ENCODE measurements around the gene ACAD11. TPM values are rescaled to one million over a fixed set of nuclear protein-coding genes. Genes with fewer than 3 reads are reported as not detected.

The ACAD11 gene
- total RNA-seq, 1 experiment from 2014 or later, result 20.3 TPM

- Mint-ChIP-seq H3K4me3 (no peak overlapping the region), H3K36me3 (no peaks in the 10 kb centered on the region), H3K27me3 (ENCODE audit: low read depth) (no peaks in the 10 kb centered on the region), H3K4me1 (0 out of 2 replicates have a peak, but pooled peaks cover 6% of the 10 kb centered on the region), H3K27ac (no peak overlapping the region), H3K9me3 (peaks cover 4% of the 10 kb centered on the region; the same call in 1 of the 2 replicates)
- ChIA-PET CTCF (no interaction called here), POLR2A (no interaction called here)
- ATAC-seq, result no peak
- TF ChIP-seq ZNF416 (CRISPR knock-in tag; IDR thresholded peaks at IDR 0.05), result no peak
- TF ChIP-seq STAT6 (CRISPR knock-in tag; conservative IDR thresholded peaks at IDR 0.05; ENCODE audit: low read depth), result no peak
- no peak for TF ChIP-seq KAT7 (CRISPR knock-in tag; IDR thresholded peaks at IDR 0.05; ENCODE audit: borderline replicate concordance)
- no peak for TF ChIP-seq ESRRA (CRISPR knock-in tag; IDR thresholded peaks at IDR 0.05; ENCODE audit: borderline replicate concordance)
- no peak for TF ChIP-seq ATF3 (CRISPR knock-in tag; conservative IDR thresholded peaks at IDR 0.05)
- TF ChIP-seq TEAD1 (CRISPR knock-in tag; IDR thresholded peaks at IDR 0.05), result no peak
- TF ChIP-seq OVOL2 (CRISPR knock-in tag; IDR thresholded peaks at IDR 0.05; ENCODE audit: borderline replicate concordance), result no peak
- no peak for TF ChIP-seq ZNF396 (CRISPR knock-in tag; IDR thresholded peaks at IDR 0.05; ENCODE audit: borderline replicate concordance)
- no peak for TF ChIP-seq MYBL2 (CRISPR knock-in tag; IDR thresholded peaks at IDR 0.05)
- TF ChIP-seq PREB (CRISPR knock-in tag; IDR thresholded peaks at IDR 0.05; ENCODE audit: borderline replicate concordance), result no peak
- no peak for TF ChIP-seq JUN (CRISPR knock-in tag; IDR thresholded peaks at IDR 0.05)
- TF ChIP-seq AFF4 (CRISPR knock-in tag; IDR thresholded peaks at IDR 0.05; ENCODE audit: borderline replicate concordance), result no peak
- no peak for TF ChIP-seq HMGXB4 (CRISPR knock-in tag; IDR thresholded peaks at IDR 0.05)
- no peak for TF ChIP-seq ZSCAN18 (CRISPR knock-in tag; IDR thresholded peaks at IDR 0.05)
- no peak for TF ChIP-seq USF2 (CRISPR knock-in tag; IDR thresholded peaks at IDR 0.05)
- TF ChIP-seq PRDM15 (CRISPR knock-in tag; IDR thresholded peaks at IDR 0.05), result no peak
- no peak for DNase-seq (ENCODE audit: low spot score)
These were observed 110.4 kb downstream of the ACAD11 start for GRCh38 chr3:132549169-132549568.

Measured in WTC11 (cell line).